ENCODE results near the gene TRMT5.
A peak's percentile ranks its signal among the peaks of the same experiment; 100 is the strongest.

Gene TRMT5

GRCh38 chr14:60980811-60981632 is at the start of gene TRMT5, which contains the start of gene SLC38A6:
TRMT5 (minus strand) TSS chr14:60981079; CDS start chr14:60980973, 106 bp downstream.
SLC38A6 (plus strand) TSS chr14:60981245; CDS start chr14:60981278, 33 bp downstream.
- peak; percentile 96 for DNase-seq

- DNase-seq = no peak
These were observed 45.6 kb upstream of the TRMT5 start for GRCh38 chr14:61026526-61026925.

DNA sequence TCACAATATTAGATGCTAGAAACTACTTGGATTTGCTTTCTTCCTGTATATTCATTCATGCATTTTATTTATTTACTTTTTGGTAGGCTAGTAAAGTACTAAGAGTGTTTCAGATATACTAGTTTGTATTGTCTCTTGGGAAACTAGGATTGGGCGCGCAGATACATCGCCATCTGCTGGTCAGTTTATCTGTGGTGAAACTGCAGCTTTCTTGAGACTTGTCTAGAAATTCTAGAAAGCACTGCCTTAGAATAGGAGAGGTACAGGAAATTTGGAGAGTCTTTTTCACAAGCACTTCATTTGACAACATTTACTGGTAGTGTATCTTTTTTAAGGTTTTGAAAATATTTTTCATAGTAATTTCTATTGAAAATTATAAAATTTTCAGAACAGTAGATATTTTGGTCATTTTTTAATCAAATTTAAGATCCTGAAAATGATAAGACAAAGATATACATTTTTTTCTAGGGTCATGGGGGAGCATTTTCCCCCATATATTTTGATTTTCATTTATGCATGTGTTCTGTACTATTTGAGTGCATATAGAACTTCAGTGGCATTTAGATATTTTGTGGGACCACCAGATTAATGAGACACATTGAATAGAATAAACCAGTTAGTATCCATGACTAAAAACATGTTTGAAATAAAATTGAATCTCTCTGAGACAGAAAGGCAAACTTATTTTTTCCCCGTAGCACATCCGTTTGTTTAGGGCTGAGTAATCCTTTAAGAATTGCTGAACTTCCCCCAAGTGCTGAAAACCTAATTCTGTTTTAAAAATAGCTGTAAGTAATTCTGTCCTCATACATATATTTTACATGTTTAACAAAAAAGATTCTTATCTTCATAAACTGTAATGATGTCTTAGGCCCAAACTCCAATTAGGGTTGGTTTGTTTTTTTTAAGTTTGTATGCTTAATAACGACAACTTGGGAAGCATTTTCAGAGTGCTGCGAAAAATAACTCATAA is 44.7 kb upstream of the TRMT5 start:
- peak; percentile 83 for DNase-seq

- no peak for DNase-seq
These were observed 38.7 kb upstream of the TRMT5 start for GRCh38 chr14:61019537-61019936.

DNA sequence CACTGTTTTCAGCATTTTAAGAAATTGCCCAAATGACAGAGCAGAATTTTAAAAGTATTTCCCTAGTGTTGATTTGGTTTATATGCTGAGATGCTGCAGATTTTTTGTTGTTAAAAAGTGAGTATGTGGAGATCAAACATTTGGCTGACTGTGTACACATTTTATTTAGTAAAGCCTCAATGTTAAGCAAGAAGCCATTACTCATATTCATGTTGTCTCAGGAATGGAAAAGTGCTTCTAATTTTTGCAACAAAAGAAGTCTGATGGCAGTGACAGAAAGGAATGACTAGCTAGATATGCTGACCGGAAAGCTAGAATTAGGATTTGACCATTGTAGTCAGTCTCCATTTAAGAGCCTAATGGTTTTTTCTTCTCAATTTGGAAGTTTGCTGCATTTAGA is 22.7 kb upstream of the TRMT5 start:
- DNase-seq = no peak

DNA sequence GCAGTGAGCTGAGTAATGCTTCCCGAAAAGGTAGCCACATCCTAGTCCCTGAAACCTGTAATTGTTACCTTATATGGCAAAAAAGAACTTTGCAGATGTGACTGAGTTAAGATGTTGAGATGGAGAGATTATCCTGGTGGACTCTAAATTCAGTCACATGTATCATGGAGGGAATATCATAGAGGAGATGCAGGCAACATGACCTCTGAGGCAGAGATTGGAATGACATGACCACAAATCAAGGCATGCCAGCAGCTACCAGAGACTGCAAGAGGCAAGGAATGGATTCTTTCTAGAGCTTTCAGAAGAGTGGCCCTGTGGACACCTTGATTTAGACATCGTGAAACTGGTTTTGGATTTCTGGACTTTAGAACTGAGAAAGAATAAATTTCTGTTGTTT is 18.7 kb upstream of the TRMT5 start:
- no peak for DNase-seq

GRCh38 chr14:60998617-60999016 is 17.7 kb upstream of the TRMT5 start:
- no peak for DNase-seq

- no peak for DNase-seq
These were observed 8.7 kb upstream of the TRMT5 start for GRCh38 chr14:60989599-60989998.

DNA sequence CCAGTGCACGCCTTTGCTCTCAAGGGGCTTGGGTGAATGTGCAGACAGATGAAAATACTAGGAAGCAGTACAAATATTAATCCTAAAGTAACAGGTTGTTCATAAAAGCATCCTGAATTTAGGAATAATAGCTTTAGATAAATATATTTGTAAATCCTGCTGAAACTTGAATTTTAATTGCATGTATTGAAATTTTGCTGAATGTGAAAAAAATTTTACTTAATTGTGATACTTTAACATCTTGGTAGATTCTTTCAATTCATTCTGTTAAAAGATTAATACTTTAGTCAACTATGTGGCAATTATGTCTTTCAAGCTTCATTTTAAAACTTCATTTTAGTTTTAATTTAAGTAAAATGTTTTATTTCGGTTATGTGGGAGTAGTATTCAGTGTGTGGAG is 5.6 kb upstream of the TRMT5 start:
- DNase-seq = no peak

DNA sequence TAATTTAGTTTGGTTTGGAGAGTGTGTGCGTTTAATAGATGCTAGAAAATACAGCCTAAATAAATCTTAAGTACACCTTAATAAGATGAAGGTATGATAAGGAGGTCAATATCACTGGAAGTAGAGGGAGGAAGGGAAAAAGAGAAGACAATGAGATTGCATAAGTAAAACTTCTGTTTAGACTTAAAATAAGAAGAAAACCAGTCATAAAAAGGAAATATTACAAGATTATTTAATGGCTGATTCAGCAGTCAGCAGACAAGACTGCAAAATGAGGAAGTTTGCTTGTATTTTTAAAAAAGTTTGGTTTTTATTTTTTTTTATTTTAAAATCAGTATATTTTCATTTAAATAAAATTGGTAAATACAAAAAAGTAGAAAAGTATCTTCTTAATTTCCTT is 3.3 kb upstream of the TRMT5 start:
- no peak for DNase-seq

DNA sequence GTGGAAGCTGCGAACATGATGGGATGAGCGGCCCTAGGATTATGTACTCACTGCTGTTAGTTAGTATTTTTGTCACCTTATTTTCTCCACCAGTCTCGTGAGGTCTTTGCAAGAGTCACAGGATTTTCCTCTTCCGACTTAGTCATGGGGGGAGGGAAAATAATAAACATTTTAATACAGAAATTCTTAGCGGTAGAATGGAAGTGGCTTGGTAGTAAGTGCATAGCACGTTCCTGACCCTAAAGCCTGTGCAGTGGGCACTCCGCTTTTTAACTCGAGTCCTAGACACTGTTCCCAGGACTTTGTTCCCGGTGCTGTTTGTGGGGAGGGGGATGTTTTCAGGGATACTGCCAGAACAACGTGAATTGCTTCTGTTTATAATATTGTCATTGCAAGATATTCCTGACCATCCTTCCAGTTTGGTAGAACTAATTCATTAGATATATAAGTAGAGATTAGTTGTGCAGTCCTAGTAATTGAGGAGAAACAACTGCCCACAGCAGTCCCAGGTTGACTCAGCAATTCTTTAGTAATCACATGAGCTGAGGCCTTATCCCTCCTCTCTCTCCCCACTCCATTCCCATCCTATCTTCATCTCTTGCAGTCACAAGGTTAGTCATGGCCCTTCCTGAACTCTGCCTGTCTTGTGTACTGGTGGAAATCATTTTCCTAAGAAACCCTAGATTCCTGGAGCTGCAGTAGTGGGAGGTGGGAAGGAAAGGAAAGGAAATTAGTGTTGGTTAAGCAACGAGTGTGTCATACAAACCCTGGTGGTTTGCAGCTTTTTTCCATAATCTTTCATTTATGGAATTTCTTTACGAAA is 965 bp upstream of the TRMT5 start:
- no peak for DNase-seq

- peak; percentile 32 for DNase-seq
These were observed 3.0 kb downstream of the TRMT5 start for GRCh38 chr14:60977847-60978246.

GRCh38 chr14:60975551-60975950 is 5.3 kb downstream of the TRMT5 start:
- DNase-seq = no peak

GRCh38 chr14:60974090-60974651 is 6.7 kb downstream of the TRMT5 start:
- DNase-seq = no peak

- no peak for DNase-seq
These were observed 7.8 kb downstream of the TRMT5 start for GRCh38 chr14:60973070-60973469.

DNA sequence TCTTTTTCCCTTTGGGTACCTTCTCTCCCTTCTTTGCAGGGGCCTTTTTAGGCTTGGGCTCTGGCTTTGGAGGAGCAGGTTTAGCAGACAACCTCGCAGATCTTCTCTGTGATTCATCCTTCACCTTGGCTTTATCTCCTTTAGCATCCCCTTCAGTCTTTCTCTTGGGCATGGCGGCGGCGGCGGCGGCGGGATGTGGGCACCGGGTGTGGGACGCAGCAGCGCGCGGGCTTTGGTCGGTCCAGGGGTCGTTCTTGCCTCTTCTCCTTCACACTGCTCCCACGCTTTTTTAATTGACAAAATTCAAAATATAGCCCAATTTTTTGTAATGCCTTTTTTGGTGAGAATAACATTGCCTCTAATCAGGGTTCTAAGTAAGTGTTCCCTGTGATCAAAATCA is 8.6 kb downstream of the TRMT5 start:
- no peak for DNase-seq

GRCh38 chr14:60971271-60971670 is 9.6 kb downstream of the TRMT5 start:
- no peak for DNase-seq

- no peak for DNase-seq
These were observed 10.7 kb downstream of the TRMT5 start for GRCh38 chr14:60970146-60970545.

GRCh38 chr14:60968671-60969070 is 12.2 kb downstream of the TRMT5 start:
- DNase-seq = no peak

DNA sequence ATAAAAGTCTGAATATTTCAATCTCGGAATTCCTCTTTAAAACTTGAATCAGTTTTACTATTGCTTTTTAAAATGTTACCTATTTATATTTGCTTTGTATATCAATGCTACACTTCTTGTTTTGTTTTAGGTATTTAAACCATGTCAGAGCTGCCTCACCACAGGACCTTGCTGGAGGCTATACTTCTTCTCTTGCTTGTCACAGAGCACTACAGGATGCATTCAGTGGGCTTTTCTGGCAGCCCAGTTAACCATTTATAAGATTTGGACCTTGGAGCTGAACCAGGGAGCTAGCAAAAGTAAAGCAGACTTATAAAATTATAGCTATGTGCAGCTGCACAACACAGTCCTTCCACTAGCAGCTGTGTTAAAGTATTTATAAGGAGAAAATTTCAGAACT is 12.8 kb downstream of the TRMT5 start:
- no peak for DNase-seq

DNA sequence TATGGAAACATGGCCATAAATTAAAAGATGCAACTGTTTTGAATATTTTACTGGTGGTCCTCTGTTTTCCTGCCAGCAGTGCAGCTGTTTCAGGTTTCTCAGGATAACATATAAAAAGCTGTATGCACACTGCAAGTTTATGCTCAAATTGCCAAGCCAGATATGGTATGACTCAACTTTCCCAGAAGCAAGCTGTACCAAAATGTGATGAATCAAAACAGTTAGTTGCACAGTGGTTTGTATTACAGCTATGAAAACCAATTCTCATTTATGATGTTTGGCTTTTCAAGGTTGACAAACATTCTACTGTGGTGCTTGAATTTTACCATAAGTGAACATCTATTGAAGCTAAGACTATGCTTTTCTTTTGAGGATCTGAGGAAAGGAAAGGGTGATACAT is 15.5 kb downstream of the TRMT5 start:
- DNase-seq = no peak

GRCh38 chr14:60964904-60965303 is 16.0 kb downstream of the TRMT5 start:
- no peak for DNase-seq

- no peak for DNase-seq
These were observed 17.1 kb downstream of the TRMT5 start for GRCh38 chr14:60963761-60964160.
